GM12878 (cell line): ENCODE results near the gene SPINDOC. TPM values are rescaled to one million over a fixed set of nuclear protein-coding genes. Genes with fewer than 3 reads are reported as not detected.

Experiments used
- ATAC-seq: fragments of 200-7000 bp; cut with Tn5 transposase; 3 replicates; pipeline ENCODE4 v1.9.1; 2020; ENCODE audit warnings: mild to moderate bottlenecking, moderate library complexity
- BruUV-seq: library from RNA; stranded (reverse); fragments of 400-500 nt; replicated peaks from 2 replicates; lab custom pipeline; 2021; lab: Mats Ljungman, UMichigan
- CTCF ChIA-PET: fragments of 300-600 bp; sonication (Branson Sonifier 250); formaldehyde crosslinking; extraction: SDS; loops from one replicate; lab custom pipeline; 2021; ENCODE audit warnings: inconsistent platforms; lab: Yijun Ruan, JAX
- POLR2A ChIA-PET: fragments of 350-600 bp; formaldehyde crosslinking; extraction: SDS; loops from one replicate; lab custom pipeline; 2021; ENCODE audit warnings: inconsistent platforms; lab: Charles Lee
- RAD21 ChIA-PET: fragments of 300-600 bp; sonication (Branson Sonifier 250); formaldehyde crosslinking; loops from one replicate; lab custom pipeline; 2023; ENCODE audit warnings: antibody characterized with exemption; ENCODE audit not compliant: unreplicated experiment; lab: Charles Lee
- SMC1A ChIA-PET: fragments of 300-600 bp; sonication (Branson Sonifier 250); formaldehyde crosslinking; loops from one replicate; lab custom pipeline; 2023; ENCODE audit not compliant: unreplicated experiment, uncharacterized antibody; lab: Charles Lee
- DNase-seq: peaks from one replicate; pipeline ENCODE4 v3.0.0-alpha.2; 2011; ENCODE audit warnings: low read depth, low spot score
- FAIRE-seq: peaks from 3 replicates; lab custom pipeline; 2011; peaks lifted over from hg19 to GRCh38; lab: Jason Lieb, UNC
- H2AFZ ChIP-seq: 2 replicates; pipeline ENCODE4 v1.6.0; 2011; ENCODE audit warnings: low read depth, low read length, control low read depth; ENCODE audit not compliant: control insufficient read depth
- H3K27ac ChIP-seq: 2 replicates; pipeline ENCODE4 v1.5.1; 2011; ENCODE audit warnings: control low read depth; ENCODE audit not compliant: control insufficient read depth, insufficient read depth
- H3K27me3 ChIP-seq, 2 experiments: replicated peaks in 1 of 2; 2 replicates each; pipeline versions ENCODE4 v1.6.0 to v1.6.1; 2011; ENCODE audit warnings: low read length in 1 of 2; ENCODE audit not compliant: control insufficient read depth in 2 of 2, insufficient read depth in 2 of 2
- H3K36me3 ChIP-seq, 2 experiments: 2 replicates each; pipeline ENCODE4 v1.5.1; 2011; ENCODE audit warnings: low read length in 1 of 2; ENCODE audit not compliant: control insufficient read depth in 2 of 2, insufficient read depth in 2 of 2
- H3K4me1 ChIP-seq: 2 replicates; pipeline ENCODE4 v1.6.1; 2011; ENCODE audit warnings: mild to moderate bottlenecking, low read length, moderate library complexity, mixed read lengths; ENCODE audit not compliant: control insufficient read depth, insufficient read depth
- H3K4me2 ChIP-seq: 2 replicates; pipeline ENCODE4 v1.6.0; 2011; ENCODE audit warnings: control low read depth; ENCODE audit not compliant: control insufficient read depth, insufficient read depth
- H3K4me3 ChIP-seq: fragments of 200-600 bp; sonication (generic); 2 replicates; pipeline ENCODE4 v1.5.1; 2016
- H3K79me2 ChIP-seq: 2 replicates; pipeline ENCODE4 v1.6.0; 2011; ENCODE audit warnings: low read length; ENCODE audit not compliant: control insufficient read depth, insufficient read depth
- H3K9ac ChIP-seq: 2 replicates; pipeline ENCODE4 v1.8.0; 2011; ENCODE audit warnings: low read length, control low read depth, mixed read lengths; ENCODE audit not compliant: control insufficient read depth, insufficient read depth
- H3K9me3 ChIP-seq: replicated peaks from 3 replicates; pipeline ENCODE4 v1.5.1; 2011; ENCODE audit warnings: mild to moderate bottlenecking, low read length; ENCODE audit not compliant: control insufficient read depth, insufficient read depth
- H4K20me1 ChIP-seq: 2 replicates; pipeline ENCODE4 v1.6.0; 2011; ENCODE audit not compliant: control insufficient read depth, insufficient read depth
- CHD2 ChIP-seq: IDR thresholded peaks from 2 replicates; pipeline ENCODE4 v1.6.1; 2011; ENCODE audit warnings: low read depth, low read length, improper control_type of control experiment, borderline replicate concordance
- E2F4 ChIP-seq: IDR thresholded peaks from 2 replicates; pipeline ENCODE4 v1.6.1; 2012; ENCODE audit warnings: low read depth, low read length, improper control_type of control experiment
- E2F8 ChIP-seq: fragments of 450-650 bp; IDR thresholded peaks from 2 replicates; pipeline ENCODE4 v1.6.1; 2018; ENCODE audit warnings: mild to moderate bottlenecking, low read depth, moderate library complexity; ENCODE audit not compliant: partially characterized antibody
- MTA3 ChIP-seq: IDR thresholded peaks from 2 replicates; pipeline ENCODE4 v1.6.1; 2012; ENCODE audit warnings: low read length, inconsistent platforms, borderline replicate concordance
- POLR2A ChIP-seq: IDR thresholded peaks from 2 replicates; pipeline ENCODE4 v1.6.1; 2011; ENCODE audit warnings: low read depth, mild to moderate bottlenecking, low read length
- ZSCAN29 ChIP-seq: fragments of 450-650 bp; IDR thresholded peaks from 2 replicates; pipeline ENCODE4 v1.6.1; 2017; ENCODE audit warnings: mild to moderate bottlenecking, moderate library complexity
- WGBS: methylation state at CpG from one replicate; pipeline ENCODE4 v1.1.6; 2016; ENCODE audit warnings: low lambda C conversion rate; ENCODE audit not compliant: insufficient replicate concordance, insufficient coverage; ENCODE audit errors: missing lambda C conversion rate; 5-methylcytosine and 5-hydroxymethylcytosine counted together
- in situ Hi-C: fragments of 300-500 bp; cut with MboI; formaldehyde crosslinking; loops from 9 replicates; pipeline ENCODE4 v1.14.3; 2018; ENCODE audit warnings: mixed read lengths
- intact Hi-C: fragments of 100-400 bp; cut with micrococcal nuclease; formaldehyde crosslinking; loops from one replicate; pipeline ENCODE4 v1.14.2; 2022; ENCODE audit not compliant: unreplicated experiment
- polyA plus RNA-seq, 11 experiments: library from polyadenylated mRNA; depleted of rRNA in 4 of 11; unstranded in 6 of 11; stranded (reverse) in 5 of 11; fragments of >200 nt; fragmentation: Nextera tagmentation in 4 of 11; fragmentation: Illumina TruSeq in 1 of 11; extraction: Ambion mirVana in 4 of 11; extraction: Trizol in 1 of 11; gene quantifications; 1 replicate in 1 of 11; 2 replicates in 10 of 11; pipeline versions ENCODE4 v1.2.1 to v1.2.3, GENCODE V29; 2011 to 2016; ENCODE audit warnings: inconsistent platforms in 2 of 11, missing spikeins in 2 of 11, low read depth in 1 of 11
- total RNA-seq, 4 experiments: library from RNA; depleted of rRNA in 3 of 4; stranded (reverse); fragments of >200 nt in 3 of 4; fragmentation: Illumina TruSeq in 1 of 4; extraction: Trizol in 1 of 4; gene quantifications; 2 replicates each; pipeline versions ENCODE4 v1.2.1 to v1.2.3, GENCODE V29; 2013 to 2021
- TF ChIP-seq, protein P1 (sequence below): fragments of 450-650 bp; IDR thresholded peaks from 2 replicates; pipeline ENCODE4 v1.6.1; 2018; ENCODE audit warnings: borderline replicate concordance, mild to moderate bottlenecking; ENCODE audit not compliant: partially characterized antibody

The SPINDOC gene
- total and polyA plus RNA-seq, 10 of the 15 experiments (the other 5 are each of a cell fraction or from before 2014, with no cell fraction given) = 0.88 to 38.2 (median 16.9) TPM

DNA sequence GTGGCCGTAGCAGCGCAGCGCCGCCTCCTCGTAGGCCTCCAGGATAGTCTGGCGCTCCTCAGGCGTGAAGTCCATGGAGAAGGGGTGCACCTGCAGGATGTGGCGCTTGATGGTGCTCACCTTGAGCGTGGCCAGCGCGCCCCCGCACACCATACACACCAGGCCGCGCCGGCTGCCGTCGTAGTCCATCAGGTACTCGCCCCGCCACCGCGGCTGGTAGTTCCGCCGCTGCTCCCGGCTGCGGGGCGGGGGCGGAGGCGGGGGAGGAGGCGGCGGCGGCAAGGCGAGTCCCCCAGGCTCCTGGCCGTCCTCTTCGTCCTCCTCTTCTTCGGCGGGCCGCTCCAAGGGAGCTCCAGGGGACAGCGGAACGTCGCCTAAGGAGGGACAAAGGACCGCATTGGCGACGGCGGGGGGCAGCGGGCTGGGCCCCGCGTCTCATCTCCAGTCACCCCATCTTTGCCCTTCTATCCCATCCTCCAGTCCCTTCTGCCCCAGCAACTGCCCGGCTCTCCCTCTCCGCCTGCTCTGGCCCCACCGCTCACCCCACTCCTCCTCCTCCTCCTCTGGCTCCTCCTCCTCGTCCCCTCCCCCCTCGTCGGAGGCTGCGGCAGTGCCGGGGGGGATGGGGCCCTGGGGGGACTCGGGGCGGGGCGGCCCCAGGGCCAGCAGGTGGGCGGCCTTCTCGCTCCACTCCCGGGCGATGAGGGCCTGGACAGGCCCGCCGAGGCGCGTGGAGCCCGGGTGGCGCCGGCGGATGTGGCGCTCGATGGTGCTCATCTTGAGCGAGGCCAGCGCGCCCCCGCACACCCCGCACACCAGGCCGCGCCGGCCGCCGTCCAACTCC, 49.5 kb upstream of the SPINDOC start:
- Histone ChIP-seq H3K36me3 (peaks cover 0 to 3% of the 10 kb centered on the region in 2 experiments; a peak in 2 of 4 replicates), H3K27ac (no peak overlapping the region), H3K9ac (no peak overlapping the region), H3K27me3 (no peaks in the 10 kb centered on the region), H3K4me3 (no peak overlapping the region), H3K4me1 (peaks cover 3% of the 10 kb centered on the region; the same call in 1 of the 2 replicates), H2AFZ (no peak overlapping the region), H4K20me1 (peaks cover 5% of the 10 kb centered on the region; the same call in 1 of the 2 replicates), H3K4me2 (no peak overlapping the region), H3K79me2 (no peaks in the 10 kb centered on the region; the same call in 1 of the 2 replicates), H3K9me3 (no peaks in the 10 kb centered on the region)
- ChIA-PET SMC1A (no interaction called here), CTCF (no interaction called here), RAD21 (no interaction called here), POLR2A (no interaction called here)
- TF ChIP-seq POLR2A = 0 out of 2 replicates have a peak, but pooled peaks have one; percentile 24
- TF ChIP-seq, protein P1, sequence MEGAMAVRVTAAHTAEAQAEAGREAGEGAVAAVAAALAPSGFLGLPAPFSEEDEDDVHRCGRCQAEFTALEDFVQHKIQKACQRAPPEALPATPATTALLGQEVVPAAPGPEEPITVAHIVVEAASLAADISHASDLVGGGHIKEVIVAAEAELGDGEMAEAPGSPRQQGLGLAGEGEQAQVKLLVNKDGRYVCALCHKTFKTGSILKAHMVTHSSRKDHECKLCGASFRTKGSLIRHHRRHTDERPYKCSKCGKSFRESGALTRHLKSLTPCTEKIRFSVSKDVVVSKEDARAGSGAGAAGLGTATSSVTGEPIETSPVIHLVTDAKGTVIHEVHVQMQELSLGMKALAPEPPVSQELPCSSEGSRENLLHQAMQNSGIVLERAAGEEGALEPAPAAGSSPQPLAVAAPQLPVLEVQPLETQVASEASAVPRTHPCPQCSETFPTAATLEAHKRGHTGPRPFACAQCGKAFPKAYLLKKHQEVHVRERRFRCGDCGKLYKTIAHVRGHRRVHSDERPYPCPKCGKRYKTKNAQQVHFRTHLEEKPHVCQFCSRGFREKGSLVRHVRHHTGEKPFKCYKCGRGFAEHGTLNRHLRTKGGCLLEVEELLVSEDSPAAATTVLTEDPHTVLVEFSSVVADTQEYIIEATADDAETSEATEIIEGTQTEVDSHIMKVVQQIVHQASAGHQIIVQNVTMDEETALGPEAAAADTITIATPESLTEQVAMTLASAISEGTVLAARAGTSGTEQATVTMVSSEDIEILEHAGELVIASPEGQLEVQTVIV = no peak
- ATAC-seq (no peak), FAIRE-seq (no peak), DNase-seq (no peak)
- in situ Hi-C loops = no loop called here
- BruUV-seq = no TSS peak
- intact Hi-C loops = no loop called here
- 96% methylated on average over 26 of the region's 82 CpGs for WGBS

DNA sequence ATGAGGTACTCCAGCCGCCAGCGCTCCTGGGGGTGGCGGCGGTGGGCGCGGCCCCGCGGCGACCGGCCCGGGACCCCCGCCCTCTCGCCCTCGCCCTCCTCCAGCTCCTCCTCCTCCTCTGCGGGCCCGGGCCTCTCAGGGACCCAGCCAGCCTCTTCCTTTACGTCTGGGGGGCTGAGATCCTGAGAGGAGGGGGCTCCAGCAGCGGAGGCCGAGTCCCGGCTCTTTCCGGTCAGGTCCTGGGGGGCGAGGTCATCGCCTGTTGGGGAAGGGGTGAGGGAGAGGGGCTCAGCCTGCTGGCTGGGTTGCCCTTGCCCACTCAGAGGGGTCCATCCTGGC, 48.9 kb upstream of the SPINDOC start:
- peaks cover 0 to 3% of the 10 kb centered on the region in 2 experiments; a peak in 2 of 4 replicates for H3K36me3 ChIP-seq
- RAD21 ChIA-PET = no interaction called here
- 80% methylated on average over 2 of the region's 23 CpGs for WGBS
- intact Hi-C loops = no loop called here
- POLR2A ChIA-PET = no interaction called here
- H3K4me1 ChIP-seq = peaks cover 3% of the 10 kb centered on the region; the same call in 1 of the 2 replicates
- no peak overlapping the region for H3K9ac ChIP-seq
- H3K79me2 ChIP-seq = no peaks in the 10 kb centered on the region; the same call in 1 of the 2 replicates
- SMC1A ChIA-PET = no interaction called here
- TF ChIP-seq MTA3 (no peak), E2F8 (no peak), ZSCAN29 (no peak), E2F4 (no peak), CHD2 (no peak)
- TF ChIP-seq, all 136 proteins: peak for 0
- Histone ChIP-seq H3K27ac (no peak overlapping the region), H3K9me3 (no peaks in the 10 kb centered on the region), H2AFZ (no peak overlapping the region), H3K4me2 (no peak overlapping the region), H3K27me3 (no peaks in the 10 kb centered on the region; a peak in 1 of 4 replicates), H4K20me1 (peaks cover 5% of the 10 kb centered on the region; the same call in 1 of the 2 replicates), H3K4me3 (no peak overlapping the region)
- no TSS peak for BruUV-seq
- FAIRE-seq (no peak), ATAC-seq (no peak), DNase-seq (no peak)
- CTCF ChIA-PET = no interaction called here
- in situ Hi-C loops = no loop called here
